Uterus (tissue), 2 donors: Measurements from ENCODE around the gene PIWIL4.

Experiments
- CTCF ChIP-seq, 4 experiments: fragments of 200-600 bp in 2 of 4; fragments of 450-650 bp in 2 of 4; sonication (generic) in 2 of 4; IDR thresholded peaks; one replicate each; pipeline ENCODE4 v1.5.1; 2016 to 2019; ENCODE audit warnings: antibody characterized with exemption in 4 of 4, mild to moderate bottlenecking in 2 of 4, moderate library complexity in 1 of 4
- POLR2A ChIP-seq, 2 donors: fragments of 450-650 bp; IDR thresholded peaks; one replicate each; pipeline ENCODE4 v1.6.1; 2016; ENCODE audit warnings: antibody characterized with exemption in 2 of 2, mild to moderate bottlenecking in 1 of 2, moderate library complexity in 1 of 2

DNA sequence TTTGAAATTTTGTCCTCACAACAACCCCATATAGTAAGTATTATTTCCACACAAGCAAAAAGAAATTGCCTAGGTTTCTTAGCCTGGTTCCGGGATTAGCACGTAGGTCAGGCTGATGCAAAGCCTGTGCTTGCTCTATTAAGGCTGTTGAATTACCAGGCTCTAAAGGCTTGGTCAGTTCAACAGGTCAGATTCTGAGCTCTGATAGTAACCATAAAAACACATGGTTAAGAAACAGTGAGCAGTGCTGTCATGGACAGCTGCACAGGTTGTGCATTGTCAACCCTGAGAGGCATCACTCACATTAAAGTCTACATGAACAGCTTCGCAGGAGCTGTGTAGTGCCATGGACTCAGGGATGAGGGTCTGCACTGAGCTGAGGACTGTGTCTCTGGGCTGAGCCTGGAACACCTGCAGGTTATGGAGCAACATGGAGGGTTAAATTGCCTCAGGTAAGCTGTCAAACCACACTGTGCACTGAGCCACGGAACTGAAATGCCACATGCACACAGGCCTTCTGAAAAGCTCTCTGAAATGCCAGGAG is 98.0 kb downstream of the PIWIL4 start:
- TF ChIP-seq POLR2A (IDR thresholded peaks at IDR 0.05) (no peak), CTCF (IDR thresholded peaks at IDR 0.05) (no peak)
